Erythroblast (primary cell): Measurements from ENCODE around the gene FMN1.

ENCODE experiments used
- DNase-seq, 2 experiments: peaks; one replicate each; lab custom pipeline; 2025; lab: John Stamatoyannopoulos, UW
- GATA1 ChIP-seq: IDR thresholded peaks from 2 replicates; pipeline ENCODE4 v1.6.1; 2011; ENCODE audit warnings: low read depth, mild to moderate bottlenecking, control low read depth, low read length, moderate library complexity
- POLR2A ChIP-seq: IDR thresholded peaks from 2 replicates; pipeline ENCODE4 v1.6.1; 2011; ENCODE audit warnings: mild to moderate bottlenecking, low read length

Gene FMN1

DNA sequence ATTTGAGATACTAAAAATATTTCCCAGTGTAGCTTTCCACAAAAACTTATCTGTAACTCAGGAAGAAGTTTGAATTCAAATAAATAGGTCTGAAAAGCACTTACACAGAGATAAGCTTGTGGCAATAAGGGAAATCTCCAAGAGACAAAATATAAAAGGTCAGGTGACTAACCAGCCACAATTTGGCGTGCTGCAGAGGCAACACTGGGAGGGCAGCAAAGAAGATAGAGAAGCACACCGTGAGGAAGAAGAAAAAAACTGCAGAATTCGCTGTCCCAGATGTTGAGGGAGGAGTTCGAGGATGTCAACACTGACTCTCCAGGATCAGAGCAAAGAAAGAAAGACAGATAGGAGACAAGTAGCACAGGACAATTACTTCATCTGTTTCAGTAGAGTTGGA lies 204.4 kb downstream of the FMN1 start:
- DNase-seq, result no peak
- TF ChIP-seq POLR2A (no peak), GATA1 (no peak)

DNA sequence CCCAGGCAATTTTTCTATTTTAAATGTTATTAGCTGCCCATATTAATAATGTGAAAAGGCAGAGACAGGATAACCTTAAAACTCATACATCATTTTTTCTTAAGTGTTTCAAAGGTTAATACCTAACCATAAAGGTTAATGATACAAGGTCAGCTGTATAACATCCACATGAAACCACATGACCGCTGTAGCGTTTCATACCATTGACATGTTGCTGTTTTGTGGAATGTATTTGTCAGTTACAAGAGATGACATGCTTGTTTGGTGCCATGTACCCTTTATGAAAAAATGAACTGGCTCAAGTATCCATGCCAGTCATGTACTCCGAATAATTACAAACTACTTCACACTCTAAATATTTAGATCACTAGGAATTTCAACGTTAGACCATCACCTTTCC lies 207.4 kb downstream of the FMN1 start:
- TF ChIP-seq GATA1 (no peak), POLR2A (no peak)
- DNase-seq, result no peak

DNA sequence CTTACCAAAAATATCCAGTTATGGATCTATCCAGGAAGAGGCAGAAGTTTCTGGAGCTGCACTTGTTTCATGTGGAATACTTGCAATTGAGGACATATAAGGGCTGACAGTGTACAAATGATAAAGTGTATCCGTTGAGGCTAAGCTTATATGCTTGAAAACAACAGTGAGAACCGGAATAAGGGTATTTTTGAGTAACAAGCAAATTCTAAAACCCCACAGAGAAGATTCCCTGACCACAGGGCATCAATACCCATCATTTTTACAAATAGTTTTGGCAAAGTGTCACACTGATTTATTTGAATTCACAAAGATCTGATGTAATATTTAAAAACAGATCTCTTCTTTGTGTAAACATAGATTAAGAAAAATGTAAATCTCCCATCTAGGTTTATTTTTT lies 208.4 kb downstream of the FMN1 start:
- DNase-seq, result no peak
- TF ChIP-seq GATA1 (no peak), POLR2A (no peak)

DNA sequence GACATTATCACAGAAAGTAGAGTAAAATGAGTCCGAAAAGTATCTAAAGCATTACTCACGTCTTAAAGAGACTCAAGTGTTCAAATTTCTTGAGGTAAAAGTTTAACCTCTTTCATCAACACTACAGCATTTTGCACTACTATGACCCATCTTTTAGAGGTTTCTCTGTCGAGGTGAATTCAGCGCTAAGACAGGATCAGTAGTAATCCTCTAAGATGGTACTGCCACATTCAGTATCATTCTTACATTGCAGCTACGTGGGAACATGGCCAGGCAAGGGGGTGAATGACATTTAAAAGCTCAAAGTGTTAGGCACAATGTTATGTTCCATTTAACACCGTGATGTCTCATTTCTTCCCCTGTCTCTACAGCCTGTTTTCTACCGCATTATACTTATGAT lies 210.8 kb downstream of the FMN1 start:
- no peak for DNase-seq

DNA sequence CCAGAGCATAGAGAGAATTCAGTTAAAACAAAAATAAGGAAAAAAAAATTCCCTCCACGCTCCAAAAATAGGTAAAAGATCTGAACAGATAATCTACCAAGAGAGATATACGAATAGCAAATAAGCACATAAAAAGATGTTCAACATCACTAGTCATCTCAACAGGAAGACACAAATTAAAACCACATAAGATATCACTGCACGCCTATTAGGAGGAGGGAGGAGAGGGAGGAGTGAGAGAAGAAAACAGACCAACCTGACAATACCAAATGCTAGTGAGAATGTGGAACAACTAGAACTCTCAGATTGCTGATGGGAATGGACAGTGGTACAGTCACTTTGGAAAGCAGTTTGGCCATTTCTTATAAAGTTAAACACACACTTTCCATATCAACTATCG lies 212.5 kb downstream of the FMN1 start:
- no peak for DNase-seq
- TF ChIP-seq POLR2A (no peak), GATA1 (no peak)

More for the DNA sequence above, 210.8 kb downstream of the FMN1 start:
- no peak for TF ChIP-seq GATA1
- TF ChIP-seq POLR2A, result no peak

DNA sequence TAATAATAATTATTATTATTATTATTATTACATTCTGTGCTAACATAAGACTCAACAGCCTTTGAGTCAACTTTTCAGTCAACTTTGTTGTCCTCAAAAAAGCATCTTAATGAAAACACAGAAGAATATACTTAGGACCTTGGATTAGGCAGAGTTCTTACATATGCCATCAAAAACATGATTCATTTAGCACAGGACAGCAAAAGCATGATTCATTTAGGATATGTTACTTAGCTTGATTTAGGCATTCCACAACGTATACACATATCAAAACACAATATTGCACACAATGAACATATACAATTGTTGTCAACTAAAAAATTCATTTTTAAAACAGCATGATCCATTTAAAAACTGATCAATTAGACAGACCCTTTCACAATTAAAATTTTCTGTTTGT lies 213.0 kb downstream of the FMN1 start:
- DNase-seq, result no peak
- no peak for TF ChIP-seq GATA1
- TF ChIP-seq POLR2A, result no peak

DNA sequence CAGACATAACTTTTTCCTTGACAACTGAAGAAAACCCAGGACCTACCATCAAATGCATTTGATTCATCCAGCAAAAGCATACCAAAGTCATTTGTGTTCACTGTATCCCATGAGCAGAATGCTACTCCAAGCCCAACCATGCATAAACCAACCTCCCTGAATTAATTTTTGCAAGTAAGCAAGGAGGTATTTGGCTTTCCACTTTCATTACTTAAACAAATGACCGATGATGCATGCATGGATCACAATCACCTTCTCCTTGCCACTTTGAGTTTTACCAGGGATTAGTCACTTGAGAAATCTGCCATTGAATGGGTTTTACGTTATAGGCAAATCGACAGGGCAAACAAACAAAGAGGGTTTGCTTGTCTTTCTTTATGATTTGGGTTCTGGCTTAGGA lies 214.8 kb downstream of the FMN1 start:
- no peak for TF ChIP-seq POLR2A
- TF ChIP-seq GATA1, result no peak
- DNase-seq, result no peak

DNA sequence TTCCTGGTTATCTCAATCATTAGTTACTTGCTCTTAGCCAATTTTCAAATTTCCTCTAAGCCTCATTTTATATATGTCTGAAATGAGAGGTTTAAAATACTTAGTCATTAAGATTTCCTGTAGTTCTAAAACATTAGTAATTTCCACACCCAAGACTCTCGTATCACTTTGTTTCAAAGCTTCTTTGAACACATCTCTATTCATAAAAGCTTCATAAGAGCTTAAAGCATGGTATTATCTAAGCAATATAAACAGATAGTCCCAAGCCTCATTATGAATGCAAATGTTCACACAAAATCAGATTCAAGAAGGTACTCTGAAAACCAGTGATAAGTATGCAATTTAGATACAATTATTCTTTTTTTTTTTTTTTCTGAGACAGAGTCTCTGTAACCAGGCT lies 217.0 kb downstream of the FMN1 start:
- no peak for TF ChIP-seq GATA1
- no peak for TF ChIP-seq POLR2A
- DNase-seq, result no peak

DNA sequence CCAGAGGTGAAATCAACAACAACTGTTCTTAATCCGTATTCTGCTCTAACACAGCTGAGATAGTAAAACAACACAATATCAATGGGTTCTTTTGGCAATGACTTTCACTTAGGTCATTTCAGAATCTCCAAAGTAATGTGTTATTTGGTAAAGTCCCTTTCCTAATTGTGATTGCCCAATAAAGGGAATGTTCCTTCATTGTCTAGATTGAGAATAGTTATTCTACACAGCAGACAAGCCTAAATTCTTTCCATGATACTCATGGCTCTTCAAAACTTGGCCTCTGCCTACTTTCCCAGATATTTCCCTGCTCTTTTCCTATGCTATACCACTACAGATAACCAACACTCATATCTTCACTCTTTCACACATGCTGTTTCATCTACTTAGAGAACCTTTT lies 219.8 kb downstream of the FMN1 start:
- no peak for DNase-seq
- TF ChIP-seq POLR2A, result no peak
- TF ChIP-seq GATA1, result no peak

DNA sequence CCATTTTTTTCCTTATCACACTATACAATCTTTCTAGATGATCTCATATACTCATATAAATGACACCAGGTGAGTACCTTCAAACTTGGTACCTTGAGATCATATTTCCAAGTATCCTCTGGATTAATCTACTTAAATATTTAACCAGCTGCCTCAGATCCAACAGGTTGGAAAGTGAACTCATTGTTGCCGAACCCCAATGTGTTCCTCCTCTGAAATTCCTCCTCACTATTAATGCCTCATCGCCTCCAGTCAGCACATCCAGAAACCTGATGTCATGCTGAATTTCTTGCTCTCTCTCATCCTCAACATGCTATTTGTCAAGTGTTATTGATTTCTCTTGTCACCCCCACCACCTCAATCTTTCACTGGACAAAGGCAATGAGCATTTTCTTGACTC lies 221.8 kb downstream of the FMN1 start:
- TF ChIP-seq POLR2A (no peak), GATA1 (no peak)
- DNase-seq, result no peak

DNA sequence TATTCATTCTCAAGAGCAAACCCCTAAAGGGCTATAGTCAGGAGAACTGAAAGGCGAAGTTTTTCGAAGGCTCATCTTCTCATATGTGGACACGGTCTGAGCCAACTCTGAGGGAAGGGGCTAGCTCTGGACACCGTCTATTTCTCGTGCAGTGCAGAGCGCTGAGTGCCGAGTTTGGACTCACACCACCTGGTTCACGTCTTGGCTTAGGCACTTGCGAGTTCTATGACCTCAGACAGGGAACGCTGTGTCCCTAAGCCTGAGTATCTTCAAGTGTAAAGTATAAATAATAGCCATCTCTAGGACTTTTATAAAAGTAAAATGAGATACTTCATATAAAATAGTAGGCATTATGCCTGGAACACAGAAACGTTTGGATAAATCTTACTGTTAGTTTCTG lies 223.7 kb downstream of the FMN1 start:
- TF ChIP-seq GATA1 (no peak), POLR2A (no peak)
- no peak for DNase-seq

DNA sequence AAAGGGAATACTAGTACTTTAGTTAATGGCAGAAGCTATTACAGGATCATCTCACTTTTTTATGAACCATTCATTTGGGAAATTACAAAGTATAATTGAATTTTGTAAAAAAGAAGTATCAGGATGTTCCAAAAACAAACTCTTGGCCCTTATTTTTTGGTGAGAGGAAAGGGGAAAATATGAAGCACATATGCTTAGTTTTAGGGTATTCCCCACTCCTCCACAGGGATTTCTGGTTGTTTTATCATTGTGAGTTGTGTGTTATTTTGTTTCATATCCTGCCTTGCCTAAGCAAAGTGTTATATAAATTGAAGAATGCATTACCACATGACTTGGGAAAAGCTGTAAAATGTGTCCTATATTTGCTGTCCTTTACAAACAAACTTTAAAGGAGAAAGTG lies 227.0 kb downstream of the FMN1 start:
- no peak for DNase-seq
- TF ChIP-seq POLR2A (no peak), GATA1 (no peak)

DNA sequence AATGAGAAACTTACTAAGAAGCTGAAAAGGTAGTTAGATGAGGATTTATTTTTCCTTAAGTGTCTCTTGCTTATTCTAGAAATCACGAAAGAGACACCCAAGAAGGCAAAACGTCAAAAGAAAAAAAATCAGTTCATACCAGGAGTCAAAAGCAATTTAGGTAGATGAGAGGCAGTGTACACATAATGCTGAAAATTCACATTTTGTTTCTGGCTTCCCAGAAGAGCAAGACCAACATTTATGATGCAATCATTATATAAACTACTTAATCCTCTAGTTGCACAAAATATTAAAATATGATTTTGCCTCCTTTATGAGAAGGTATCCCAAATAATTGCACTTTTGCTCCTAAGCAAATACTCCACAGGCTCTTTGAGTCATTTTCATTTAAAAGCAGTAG lies 228.0 kb downstream of the FMN1 start:
- TF ChIP-seq GATA1 (no peak), POLR2A (no peak)
- DNase-seq, result no peak

DNA sequence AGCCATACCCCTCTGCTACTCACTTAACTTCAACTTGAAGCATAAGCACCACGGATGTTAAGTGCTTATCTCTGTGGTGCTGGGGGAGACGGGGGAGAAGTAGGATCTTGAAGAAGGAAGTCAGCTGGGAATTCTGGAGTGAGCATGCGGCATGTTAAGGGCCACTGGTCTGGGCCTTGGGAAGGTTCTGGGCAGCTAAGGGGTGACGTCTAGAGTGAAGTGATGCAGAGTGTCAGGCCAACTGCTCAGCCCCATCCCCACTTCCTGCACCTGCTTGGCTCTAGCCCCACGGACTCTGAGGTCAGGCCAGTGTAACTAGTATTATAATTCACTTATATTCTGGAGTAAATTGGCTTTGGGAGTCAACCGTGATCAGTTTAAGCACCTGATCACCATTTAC lies 228.6 kb downstream of the FMN1 start:
- DNase-seq, result no peak
- TF ChIP-seq POLR2A (no peak), GATA1 (no peak)

DNA sequence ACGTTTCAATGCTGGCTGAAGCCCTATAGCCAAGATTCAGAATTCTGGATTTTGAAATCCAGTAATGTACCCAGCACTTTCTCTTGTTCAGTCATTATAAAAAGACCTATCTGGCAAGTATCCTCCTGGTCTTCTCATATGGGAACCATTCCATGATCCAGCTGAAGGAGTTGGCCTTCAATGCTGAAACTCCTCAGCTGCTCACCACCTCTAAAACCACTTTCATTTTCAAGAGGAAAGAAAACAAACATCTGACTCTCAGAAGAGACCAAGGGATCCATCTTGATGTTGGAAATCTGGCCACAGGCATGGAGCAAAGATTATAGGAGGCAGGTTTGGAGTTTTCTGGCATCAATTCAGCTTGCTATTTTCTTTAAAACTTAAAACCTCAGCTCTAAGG lies 235.4 kb downstream of the FMN1 start:
- TF ChIP-seq POLR2A, result no peak
- TF ChIP-seq GATA1, result no peak
- no peak for DNase-seq

DNA sequence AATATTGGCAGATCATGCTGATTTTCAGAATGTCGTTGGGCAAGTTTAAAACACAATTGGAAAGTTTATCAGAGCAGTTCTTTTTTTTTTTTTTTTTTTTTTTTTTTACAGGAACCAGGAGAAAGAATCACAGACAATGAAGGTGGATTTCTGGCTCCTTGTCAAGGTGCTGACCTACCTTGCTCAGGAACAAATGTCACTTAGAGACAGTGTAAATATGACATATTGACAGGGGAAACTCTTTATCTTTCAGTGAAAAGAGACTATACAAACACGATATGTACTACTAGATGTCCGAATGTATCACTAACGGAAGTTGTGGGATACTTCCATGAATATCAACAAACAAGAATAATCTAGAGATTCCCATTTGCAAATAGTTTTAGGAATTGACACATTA lies 237.3 kb downstream of the FMN1 start:
- no peak for DNase-seq
- no peak for TF ChIP-seq GATA1
- TF ChIP-seq POLR2A, result no peak

DNA sequence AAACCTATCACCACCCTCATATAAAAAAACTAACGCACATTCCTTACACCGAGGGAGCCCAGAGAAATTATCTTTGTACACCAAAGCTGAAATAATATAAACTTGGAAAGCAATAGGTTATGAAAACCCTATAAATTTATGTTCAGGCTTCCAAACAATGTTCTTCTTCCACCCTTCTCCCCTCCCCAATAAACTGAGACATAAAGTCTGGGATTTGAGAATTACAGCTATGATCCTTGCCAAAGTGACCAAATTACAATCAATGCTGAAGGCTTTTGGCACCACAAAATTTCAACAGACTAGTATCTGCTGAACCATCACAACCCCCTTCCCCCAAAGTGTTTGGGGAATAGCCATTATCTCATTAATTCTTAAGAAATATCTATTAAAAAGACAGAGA lies 237.8 kb downstream of the FMN1 start:
- no peak for DNase-seq
- TF ChIP-seq POLR2A (no peak), GATA1 (no peak)
